HCT116 (cell line): ENCODE measurements around the gene CCDC142.

Experiments
- CTCF ChIP-seq, 3 experiments: fragments of 200-600 bp in 1 of 3; sonication (generic) in 1 of 3; IDR thresholded peaks in 2 of 3; conservative IDR thresholded peaks in 1 of 3; 2 replicates each; pipeline ENCODE4 v1.5.1; 2012 to 2017; ENCODE audit warnings: low read depth in 2 of 3, low read length in 2 of 3, antibody characterized with exemption in 1 of 3, borderline replicate concordance in 1 of 3, control low read depth in 1 of 3, mild to moderate bottlenecking in 1 of 3, mixed read lengths in 1 of 3, mixed run types in 1 of 3, moderate library complexity in 1 of 3; ENCODE audit not compliant: insufficient read depth in 1 of 3
- EGR1 ChIP-seq: IDR thresholded peaks from 2 replicates; pipeline ENCODE4 v1.6.1; 2012; ENCODE audit warnings: low read depth
- EZH2 ChIP-seq: fragments of 200-600 bp; sonication (generic); IDR thresholded peaks from 2 replicates; pipeline ENCODE4 v1.6.1; 2017; ENCODE audit warnings: antibody characterized with exemption, mixed run types
- EZH2phosphoT487 ChIP-seq: fragments of 200-600 bp; IDR thresholded peaks from 2 replicates; pipeline ENCODE4 v1.6.1; 2018; ENCODE audit warnings: antibody characterized with exemption, borderline replicate concordance
- MAX ChIP-seq: IDR thresholded peaks from 2 replicates; pipeline ENCODE4 v1.6.1; 2012
- POLR2A ChIP-seq: IDR thresholded peaks from 2 replicates; pipeline ENCODE4 v1.7.0; 2011; ENCODE audit warnings: borderline replicate concordance; ENCODE audit not compliant: insufficient read depth, insufficient read length; ENCODE audit errors: extremely low read depth
- POLR2AphosphoS5 ChIP-seq: IDR thresholded peaks from 2 replicates; pipeline ENCODE4 v1.6.1; 2011; ENCODE audit warnings: mild to moderate bottlenecking, low read depth, low read length, moderate library complexity
- RAD21 ChIP-seq: IDR thresholded peaks from 2 replicates; pipeline ENCODE4 v1.6.1; 2012; ENCODE audit warnings: low read depth, mild to moderate bottlenecking

GRCh38 chr2:74525717-74526648, 43.2 kb upstream of the CCDC142 start, which contains the start of gene DQX1:
- TF ChIP-seq CTCF (IDR thresholded peaks at IDR 0.05 in 2 of 3, conservative IDR thresholded peaks at IDR 0.05 in 1 of 3; ENCODE audit: borderline replicate concordance in 1 of 3, insufficient read depth in 1 of 3, low read depth in 2 of 3, low read length in 2 of 3) (no peak), EGR1 (no peak), POLR2A (no peak), POLR2AphosphoS5 (peak; percentile 46), RAD21 (no peak), EZH2 (no peak), EZH2phosphoT487 (no peak), MAX (no peak)
